Heart left ventricle (tissue), 13 donors: ENCODE measurements around the gene SZT2.

Experiments used
- POLR2A ChIP-seq, 2 donors: fragments of 450-650 bp; IDR thresholded peaks; one replicate each; pipeline ENCODE4 v1.6.1; 2017; ENCODE audit warnings: antibody characterized with exemption in 2 of 2, mild to moderate bottlenecking in 2 of 2, moderate library complexity in 2 of 2
- TF ChIP-seq, protein P1 (sequence below), 12 donors: fragments of 200-600 bp; sonication (generic) in 4 of 12; IDR thresholded peaks; one replicate each; pipeline versions ENCODE4 v1.5.0 to v1.8.0; 2018 to 2022; ENCODE audit warnings: antibody characterized with exemption in 12 of 12, mild to moderate bottlenecking in 5 of 12
- donor health status: ischemic (EF 13 %, LVEDD 7.1; RV severe dilation, severe dysfunction).
- donor health status: DM: no; HTN: yes; CAD: no.
- donor health status: DM: no; HTN: no; CAD: no.
- donor health status: ischemic (EF 25% LVEDD 6.9; RV normal size, moderate dysfunction).
- donor health status: ischemic (EF 25% LVEDD 5.7; RV mildly dilated, moderate dysfunction).
- donor health status: ischemic (EF 35%, LVEDD 5.7; RV mildly dilated, moderate dysfunction).
- donor health status: nonischemic (EF 11% LVEDD 7.7; RV severe dilation, severe dysfunction).
- donor health status: DM: yes; HTN: yes; CAD: no.
- donor health status: PGD.
- donor health status: ischemic (EF 29% LVEDD 5.4; RV normal size, mild dysfunction).
- donor health status: nonischemic (EF 23%, LVEDD 6.1; RV moderate dilation, normal function).

DNA sequence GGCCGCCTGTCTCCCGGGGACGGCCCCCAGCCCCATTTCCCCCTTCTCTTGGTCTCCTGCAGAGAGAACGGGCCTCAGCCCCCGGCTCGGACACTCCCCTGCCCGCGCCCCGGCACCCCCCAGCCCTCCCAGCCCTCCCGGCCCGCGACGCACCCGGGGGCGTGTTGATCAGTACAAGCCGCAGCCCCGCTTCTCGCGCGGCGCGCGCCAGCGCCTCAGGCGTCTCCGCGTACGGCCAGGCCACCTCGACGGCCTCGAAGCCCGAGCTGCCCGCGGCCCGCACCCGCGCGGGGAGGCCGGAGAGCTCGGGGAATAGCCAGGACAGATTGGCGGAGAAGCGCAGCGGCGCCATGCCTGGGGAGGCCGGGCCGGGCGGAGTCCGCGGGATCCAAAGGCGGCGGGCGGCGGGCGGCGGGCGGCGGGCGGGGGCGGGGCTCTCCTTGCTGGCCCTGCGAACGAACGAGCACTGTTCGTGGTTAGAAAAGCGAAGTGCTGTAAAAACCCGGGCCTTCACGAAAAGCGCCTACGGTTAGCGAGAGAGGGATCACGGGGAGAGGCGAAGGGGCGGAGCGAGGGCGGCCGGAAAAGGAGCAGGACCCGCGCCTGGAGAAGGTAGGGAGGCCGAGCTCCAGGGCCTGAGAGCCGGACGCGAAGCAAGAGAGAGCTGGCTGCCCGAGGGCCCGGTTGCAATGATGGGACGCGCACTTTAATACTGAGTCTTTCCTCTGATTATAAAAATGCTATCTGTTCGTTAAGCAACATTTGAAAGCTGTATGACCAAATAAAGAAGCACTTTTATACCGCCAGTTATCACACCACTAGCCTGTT is 64.0 kb downstream of the SZT2 start, which contains the start of gene HYI:
- TF ChIP-seq, protein P1, sequence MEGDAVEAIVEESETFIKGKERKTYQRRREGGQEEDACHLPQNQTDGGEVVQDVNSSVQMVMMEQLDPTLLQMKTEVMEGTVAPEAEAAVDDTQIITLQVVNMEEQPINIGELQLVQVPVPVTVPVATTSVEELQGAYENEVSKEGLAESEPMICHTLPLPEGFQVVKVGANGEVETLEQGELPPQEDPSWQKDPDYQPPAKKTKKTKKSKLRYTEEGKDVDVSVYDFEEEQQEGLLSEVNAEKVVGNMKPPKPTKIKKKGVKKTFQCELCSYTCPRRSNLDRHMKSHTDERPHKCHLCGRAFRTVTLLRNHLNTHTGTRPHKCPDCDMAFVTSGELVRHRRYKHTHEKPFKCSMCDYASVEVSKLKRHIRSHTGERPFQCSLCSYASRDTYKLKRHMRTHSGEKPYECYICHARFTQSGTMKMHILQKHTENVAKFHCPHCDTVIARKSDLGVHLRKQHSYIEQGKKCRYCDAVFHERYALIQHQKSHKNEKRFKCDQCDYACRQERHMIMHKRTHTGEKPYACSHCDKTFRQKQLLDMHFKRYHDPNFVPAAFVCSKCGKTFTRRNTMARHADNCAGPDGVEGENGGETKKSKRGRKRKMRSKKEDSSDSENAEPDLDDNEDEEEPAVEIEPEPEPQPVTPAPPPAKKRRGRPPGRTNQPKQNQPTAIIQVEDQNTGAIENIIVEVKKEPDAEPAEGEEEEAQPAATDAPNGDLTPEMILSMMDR (IDR thresholded peaks at IDR 0.05), result no peak
- no peak for TF ChIP-seq POLR2A (IDR thresholded peaks at IDR 0.05)
